HG02884 (cell line): ENCODE results near the gene ZNF335.
"Not testable (repeated sequence)": the region's sequence is repeated elsewhere in the genome, so short reads cannot be mapped to it uniquely, and the experiment has no call there.

ENCODE experiments used
- ATAC-seq: cut with Tn5 transposase; IDR thresholded peaks from one replicate; pipeline ENCODE4 v1.9.1; 2021; ENCODE audit warnings: mild to moderate bottlenecking, moderate library complexity; ENCODE audit not compliant: unreplicated experiment

The ZNF335 gene

GRCh38 chr20:46004187-46004586 is 32.2 kb upstream of the ZNF335 start:
- no peak for ATAC-seq

- no peak for ATAC-seq
Measured at GRCh38 chr20:46002008-46002407, 30.0 kb upstream of the ZNF335 start.

GRCh38 chr20:46001498-46001897 is 29.5 kb upstream of the ZNF335 start:
- no peak for ATAC-seq

- no peak for ATAC-seq
Measured at GRCh38 chr20:46000262-46000996, 28.4 kb upstream of the ZNF335 start.

GRCh38 chr20:45999557-46000261 is 27.7 kb upstream of the ZNF335 start:
- ATAC-seq, result no peak

GRCh38 chr20:45998761-45999160 is 26.8 kb upstream of the ZNF335 start:
- no peak for ATAC-seq

- no peak for ATAC-seq
Measured at GRCh38 chr20:45998337-45998736, 26.3 kb upstream of the ZNF335 start.

GRCh38 chr20:45997187-45997586 is 25.2 kb upstream of the ZNF335 start:
- ATAC-seq, result no peak

GRCh38 chr20:45995495-45996097 is 23.6 kb upstream of the ZNF335 start:
- not testable (repeated sequence) for ATAC-seq

GRCh38 chr20:45994761-45995493 is 22.9 kb upstream of the ZNF335 start:
- no peak for ATAC-seq

- no peak for ATAC-seq
Measured at GRCh38 chr20:45993197-45993951, 21.4 kb upstream of the ZNF335 start.

- no peak for ATAC-seq
Measured at GRCh38 chr20:45991616-45992015, 19.6 kb upstream of the ZNF335 start.

GRCh38 chr20:45988830-45989229 is 16.8 kb upstream of the ZNF335 start:
- ATAC-seq, result not testable (repeated sequence)

- no peak for ATAC-seq
Measured at GRCh38 chr20:45987108-45987780, 15.2 kb upstream of the ZNF335 start.

- ATAC-seq, result no peak
Measured at GRCh38 chr20:45985573-45985972, 13.6 kb upstream of the ZNF335 start.

- ATAC-seq, result no peak
Measured at GRCh38 chr20:45983279-45983743, 11.3 kb upstream of the ZNF335 start.

GRCh38 chr20:45981261-45981660 is 9.3 kb upstream of the ZNF335 start:
- ATAC-seq, result no peak

GRCh38 chr20:45976086-45976485 is 4.1 kb upstream of the ZNF335 start:
- no peak for ATAC-seq

- no peak for ATAC-seq
Measured at GRCh38 chr20:45975686-45976085, 3.7 kb upstream of the ZNF335 start.
